Caco-2 (cell line): ENCODE data around the gene STK24. TPM values are rescaled to one million over a fixed set of nuclear protein-coding genes. Genes with fewer than 3 reads are reported as not detected.

Experiments used
- BruUV-seq: library from RNA; stranded (reverse); fragments of 400-500 nt; replicated peaks from 2 replicates; lab custom pipeline; 2021; lab: Mats Ljungman, UMichigan
- CTCF ChIA-PET: fragments of 300-600 bp; sonication (Branson Sonifier 250); formaldehyde crosslinking; loops from one replicate; lab custom pipeline; 2022; ENCODE audit warnings: antibody characterized with exemption; lab: Charles Lee
- POLR2A ChIA-PET: fragments of 300-600 bp; sonication (Branson Sonifier 250); formaldehyde crosslinking; loops from one replicate; lab custom pipeline; 2022; ENCODE audit warnings: antibody characterized with exemption; lab: Charles Lee
- DNase-seq, 2 experiments: peaks; one replicate each; pipeline versions ENCODE4 v3.0.0 to v3.0.0-alpha.2; 2020 to 2022
- H3K27me3 ChIP-seq: replicated peaks from 2 replicates; pipeline ENCODE4 v1.6.0; 2011; ENCODE audit warnings: low read length; ENCODE audit not compliant: control insufficient read depth, insufficient read depth
- H3K36me3 ChIP-seq: 2 replicates; pipeline ENCODE4 v1.5.1; 2011; ENCODE audit warnings: low read length; ENCODE audit not compliant: control insufficient read depth, insufficient read depth
- H3K4me1 ChIP-seq: fragments of 250-450 bp; sonication (Bioruptor Pico); 2 replicates; pipeline ENCODE4 v1.5.1; 2020; ENCODE audit warnings: mild to moderate bottlenecking
- H3K4me3 ChIP-seq: 2 replicates; pipeline ENCODE4 v1.5.1; 2011; ENCODE audit warnings: low read depth, mild to moderate bottlenecking, control low read depth, low read length
- H3K9me3 ChIP-seq: fragments of 250-450 bp; sonication (Bioruptor Pico); 2 replicates; pipeline ENCODE4 v1.5.1; 2020; ENCODE audit warnings: mild to moderate bottlenecking, moderate library complexity
- H3K27ac Mint-ChIP-seq: one replicate; pipeline ENCODE4 v1.8.0; 2022; ENCODE audit warnings: mixed read lengths; ENCODE audit not compliant: unreplicated experiment
- H3K27me3 Mint-ChIP-seq: one replicate; pipeline ENCODE4 v1.8.0; 2022; ENCODE audit warnings: mixed read lengths; ENCODE audit not compliant: insufficient read depth, unreplicated experiment
- H3K36me3 Mint-ChIP-seq: one replicate; pipeline ENCODE4 v1.8.0; 2022; ENCODE audit warnings: mild to moderate bottlenecking, mixed read lengths; ENCODE audit not compliant: insufficient read depth, unreplicated experiment
- H3K4me1 Mint-ChIP-seq: one replicate; pipeline ENCODE4 v1.8.0; 2022; ENCODE audit warnings: low read depth, mixed read lengths; ENCODE audit not compliant: unreplicated experiment
- H3K4me3 Mint-ChIP-seq: one replicate; pipeline ENCODE4 v1.8.0; 2022; ENCODE audit warnings: mild to moderate bottlenecking, moderate library complexity, mixed read lengths; ENCODE audit not compliant: unreplicated experiment
- H3K9me3 Mint-ChIP-seq: one replicate; pipeline ENCODE4 v1.8.0; 2022; ENCODE audit warnings: mixed read lengths; ENCODE audit not compliant: unreplicated experiment
- intact Hi-C: fragments of 100-400 bp; cut with micrococcal nuclease; formaldehyde crosslinking; loops from one replicate; pipeline ENCODE4 v1.10.0; 2022; ENCODE audit not compliant: unreplicated experiment
- total RNA-seq: library from RNA; stranded (reverse); gene quantifications from 2 replicates; pipeline ENCODE4 v1.2.3, GENCODE V29; 2022
- TF ChIP-seq, protein P1 (sequence below), 2 experiments: fragments of 200-600 bp in 1 of 2; IDR thresholded peaks; 1 replicate in 1 of 2; 2 replicates in 1 of 2; pipeline versions ENCODE4 v1.5.1 to v1.8.0; 2011 to 2022; ENCODE audit warnings: antibody characterized with exemption in 1 of 2, control low read depth in 1 of 2, inconsistent platforms in 1 of 2, low read depth in 1 of 2, low read length in 1 of 2, mild to moderate bottlenecking in 1 of 2, moderate library complexity in 1 of 2; ENCODE audit not compliant: insufficient read depth in 1 of 2, severe bottlenecking in 1 of 2, unreplicated experiment in 1 of 2

The STK24 gene
- total RNA-seq, 1 experiment from 2014 or later: 253 TPM

DNA sequence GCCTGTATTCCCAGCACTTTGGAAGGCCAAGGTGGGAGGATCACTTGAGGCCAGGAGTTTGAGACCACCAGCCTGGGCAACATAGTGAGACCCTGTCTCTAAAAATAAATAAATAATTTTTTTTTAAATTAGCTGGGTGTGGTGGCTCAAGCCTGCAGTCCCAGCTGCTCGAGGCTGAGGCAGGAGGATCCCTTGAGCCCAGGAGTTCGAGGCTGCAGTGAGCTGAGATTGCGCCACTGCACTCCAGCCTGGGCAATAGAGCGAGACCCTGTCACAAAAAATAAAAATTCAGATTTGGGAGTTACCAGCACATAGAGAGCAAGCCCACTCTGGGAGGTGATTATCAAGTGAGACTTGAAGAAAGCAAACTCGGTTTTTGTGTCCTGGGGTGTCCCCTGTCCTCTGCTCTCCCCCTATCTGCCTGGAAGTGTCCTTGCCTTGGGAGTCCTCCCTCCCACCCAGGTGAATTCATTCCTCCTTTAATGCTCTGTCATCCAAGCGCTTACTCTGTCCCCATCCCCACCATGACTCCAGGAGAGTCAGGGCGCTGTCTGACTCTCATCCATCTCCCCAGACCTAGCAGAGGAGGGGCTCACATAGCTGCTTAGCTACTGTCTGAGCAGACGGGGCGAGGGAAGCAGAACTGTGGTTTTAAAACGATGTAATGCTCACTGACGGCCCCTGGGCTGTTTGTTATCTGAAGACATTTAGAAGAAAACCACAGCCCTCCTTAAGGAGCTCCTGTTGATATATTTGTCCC is 146.8 kb downstream of the STK24 start:
- no TSS peak for BruUV-seq
- no peak overlapping the region for H3K4me3 ChIP-seq
- TF ChIP-seq, protein P1, sequence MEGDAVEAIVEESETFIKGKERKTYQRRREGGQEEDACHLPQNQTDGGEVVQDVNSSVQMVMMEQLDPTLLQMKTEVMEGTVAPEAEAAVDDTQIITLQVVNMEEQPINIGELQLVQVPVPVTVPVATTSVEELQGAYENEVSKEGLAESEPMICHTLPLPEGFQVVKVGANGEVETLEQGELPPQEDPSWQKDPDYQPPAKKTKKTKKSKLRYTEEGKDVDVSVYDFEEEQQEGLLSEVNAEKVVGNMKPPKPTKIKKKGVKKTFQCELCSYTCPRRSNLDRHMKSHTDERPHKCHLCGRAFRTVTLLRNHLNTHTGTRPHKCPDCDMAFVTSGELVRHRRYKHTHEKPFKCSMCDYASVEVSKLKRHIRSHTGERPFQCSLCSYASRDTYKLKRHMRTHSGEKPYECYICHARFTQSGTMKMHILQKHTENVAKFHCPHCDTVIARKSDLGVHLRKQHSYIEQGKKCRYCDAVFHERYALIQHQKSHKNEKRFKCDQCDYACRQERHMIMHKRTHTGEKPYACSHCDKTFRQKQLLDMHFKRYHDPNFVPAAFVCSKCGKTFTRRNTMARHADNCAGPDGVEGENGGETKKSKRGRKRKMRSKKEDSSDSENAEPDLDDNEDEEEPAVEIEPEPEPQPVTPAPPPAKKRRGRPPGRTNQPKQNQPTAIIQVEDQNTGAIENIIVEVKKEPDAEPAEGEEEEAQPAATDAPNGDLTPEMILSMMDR (IDR thresholded peaks at IDR 0.05; ENCODE audit: insufficient read depth in 1 of 2, low read depth in 1 of 2, low read length in 1 of 2, severe bottlenecking in 1 of 2, unreplicated experiment in 1 of 2): no peak
- H3K27me3 ChIP-seq: no peaks in the 10 kb centered on the region
- DNase-seq: no peak
- Mint-ChIP-seq H3K27me3 (no peaks in the 10 kb centered on the region), H3K36me3 (peaks cover 71% of the 10 kb centered on the region), H3K9me3 (no peaks in the 10 kb centered on the region), H3K4me3 (no peak overlapping the region), H3K4me1 (no peaks in the 10 kb centered on the region), H3K27ac (no peak overlapping the region)
- peaks cover 3% of the 10 kb centered on the region for H3K36me3 ChIP-seq
- no peaks in the 10 kb centered on the region for H3K4me1 ChIP-seq
- ChIA-PET CTCF (interaction anchor here (0.5 to 1.3 kb wide), 2 partner anchors 25 to 122 kb away, joined by 4 read pairs; no protein-coding TSS in a partner anchor), POLR2A (interaction anchor here (1.1 kb wide), 1 partner anchor 13 kb away, joined by 3 read pairs; no protein-coding TSS in a partner anchor)
- intact Hi-C loops: no loop called here
- H3K9me3 ChIP-seq: no peaks in the 10 kb centered on the region

DNA sequence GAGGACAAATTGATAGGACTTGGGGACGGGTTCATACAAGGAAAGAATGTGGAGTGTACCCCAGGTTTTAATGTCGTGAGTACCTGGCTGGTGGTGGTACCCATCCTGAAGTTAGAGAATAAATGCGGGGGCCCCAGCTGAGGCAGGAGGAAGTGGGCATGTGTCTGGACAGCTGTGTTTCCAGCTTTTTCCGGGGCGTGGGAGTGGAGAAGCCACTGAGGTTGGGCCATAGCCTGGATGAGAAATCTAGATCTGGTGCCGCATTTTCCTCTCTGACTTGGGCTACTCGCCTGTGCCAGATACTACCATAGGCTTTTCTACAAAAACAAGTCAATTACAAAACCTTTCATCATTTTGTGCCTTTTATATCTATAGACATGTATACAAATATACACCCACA is 147.4 kb downstream of the STK24 start:
- H3K4me1 Mint-ChIP-seq: no peaks in the 10 kb centered on the region
- Histone ChIP-seq H3K27me3 (no peaks in the 10 kb centered on the region), H3K4me3 (no peak overlapping the region), H3K36me3 (peaks cover 3% of the 10 kb centered on the region), H3K9me3 (no peaks in the 10 kb centered on the region), H3K4me1 (no peaks in the 10 kb centered on the region)
- no TSS peak for BruUV-seq
- intact Hi-C loops: no loop called here
- no peaks in the 10 kb centered on the region for H3K9me3 Mint-ChIP-seq
- DNase-seq: no peak
- H3K27ac Mint-ChIP-seq: no peak overlapping the region
- TF ChIP-seq, protein P1 (IDR thresholded peaks at IDR 0.05; ENCODE audit: insufficient read depth in 1 of 2, low read depth in 1 of 2, low read length in 1 of 2, severe bottlenecking in 1 of 2, unreplicated experiment in 1 of 2): no peak
- POLR2A ChIA-PET: no interaction called here
- H3K36me3 Mint-ChIP-seq: peaks cover 77% of the 10 kb centered on the region
- H3K27me3 Mint-ChIP-seq: no peaks in the 10 kb centered on the region
- CTCF ChIA-PET: no interaction called here
- H3K4me3 Mint-ChIP-seq: no peak overlapping the region

DNA sequence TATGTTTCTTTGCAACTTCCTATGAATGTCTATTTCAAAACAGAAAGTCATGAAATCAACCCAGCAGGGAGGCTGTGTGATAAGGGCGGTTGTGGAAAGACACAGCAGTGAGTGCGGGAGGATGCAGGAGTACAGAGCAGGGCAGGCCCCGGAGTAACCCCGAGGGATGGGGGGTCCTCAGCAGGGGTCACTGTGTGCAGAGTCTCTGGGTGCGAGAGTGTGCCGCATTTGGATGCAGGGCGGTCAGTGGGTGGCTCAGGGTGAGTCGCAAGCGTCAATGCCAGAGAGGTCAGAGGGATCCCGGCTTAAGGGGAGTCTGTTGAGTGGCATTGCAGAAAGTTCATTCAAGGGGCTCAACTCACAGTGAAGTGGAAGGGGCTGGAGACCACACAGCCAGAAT is 147.8 kb downstream of the STK24 start:
- H3K9me3 ChIP-seq: no peaks in the 10 kb centered on the region
- TF ChIP-seq, protein P1 (IDR thresholded peaks at IDR 0.05; ENCODE audit: insufficient read depth in 1 of 2, low read depth in 1 of 2, low read length in 1 of 2, severe bottlenecking in 1 of 2, unreplicated experiment in 1 of 2): no peak
- no peaks in the 10 kb centered on the region for H3K4me1 Mint-ChIP-seq
- intact Hi-C loops: no loop called here
- ChIA-PET CTCF (no interaction called here), POLR2A (no interaction called here)
- H3K27me3 Mint-ChIP-seq: no peaks in the 10 kb centered on the region
- BruUV-seq: no TSS peak
- peaks cover 82% of the 10 kb centered on the region for H3K36me3 Mint-ChIP-seq
- no peaks in the 10 kb centered on the region for H3K4me1 ChIP-seq
- H3K27me3 ChIP-seq: no peaks in the 10 kb centered on the region
- no peak overlapping the region for H3K4me3 Mint-ChIP-seq
- H3K4me3 ChIP-seq: no peak overlapping the region
- no peak for DNase-seq
- H3K27ac Mint-ChIP-seq: no peak overlapping the region
- no peaks in the 10 kb centered on the region for H3K9me3 Mint-ChIP-seq
- H3K36me3 ChIP-seq: peaks cover 3% of the 10 kb centered on the region
